AG08396 (cell line): ENCODE results near the gene CD36.
"Not testable (repeated sequence)": the region's sequence is repeated elsewhere in the genome, so short reads cannot be mapped to it uniquely, and the experiment has no call there.

Experiments used
- DNase-seq: peaks from one replicate; pipeline ENCODE4 v3.0.0; 2012; ENCODE audit warnings: low spot score, mixed read lengths

CD36 gene

DNA sequence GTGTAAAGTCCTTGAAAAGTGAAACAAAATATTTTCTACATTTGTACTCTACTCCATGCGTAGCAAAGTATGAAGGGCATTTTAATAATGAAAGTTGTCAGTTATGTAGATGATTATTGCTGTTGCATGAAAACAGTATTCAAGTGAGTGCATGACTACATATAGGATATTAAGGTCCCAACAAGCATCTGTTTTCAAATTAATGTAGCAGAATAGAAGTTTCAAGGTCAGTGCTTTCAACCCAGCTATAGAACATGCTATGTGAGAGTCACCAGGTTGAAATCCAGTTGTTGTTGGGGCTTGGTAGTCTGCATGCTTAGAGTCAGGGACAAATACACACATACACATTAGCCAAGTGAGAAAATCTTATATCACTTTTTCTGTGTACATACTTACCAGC lies 14.8 kb downstream of the CD36 start:
- no peak for DNase-seq

GRCh38 chr7:80654887-80655340 lies 16.5 kb downstream of the CD36 start:
- no peak for DNase-seq

GRCh38 chr7:80656029-80656428 lies 17.6 kb downstream of the CD36 start:
- DNase-seq: no peak

DNA sequence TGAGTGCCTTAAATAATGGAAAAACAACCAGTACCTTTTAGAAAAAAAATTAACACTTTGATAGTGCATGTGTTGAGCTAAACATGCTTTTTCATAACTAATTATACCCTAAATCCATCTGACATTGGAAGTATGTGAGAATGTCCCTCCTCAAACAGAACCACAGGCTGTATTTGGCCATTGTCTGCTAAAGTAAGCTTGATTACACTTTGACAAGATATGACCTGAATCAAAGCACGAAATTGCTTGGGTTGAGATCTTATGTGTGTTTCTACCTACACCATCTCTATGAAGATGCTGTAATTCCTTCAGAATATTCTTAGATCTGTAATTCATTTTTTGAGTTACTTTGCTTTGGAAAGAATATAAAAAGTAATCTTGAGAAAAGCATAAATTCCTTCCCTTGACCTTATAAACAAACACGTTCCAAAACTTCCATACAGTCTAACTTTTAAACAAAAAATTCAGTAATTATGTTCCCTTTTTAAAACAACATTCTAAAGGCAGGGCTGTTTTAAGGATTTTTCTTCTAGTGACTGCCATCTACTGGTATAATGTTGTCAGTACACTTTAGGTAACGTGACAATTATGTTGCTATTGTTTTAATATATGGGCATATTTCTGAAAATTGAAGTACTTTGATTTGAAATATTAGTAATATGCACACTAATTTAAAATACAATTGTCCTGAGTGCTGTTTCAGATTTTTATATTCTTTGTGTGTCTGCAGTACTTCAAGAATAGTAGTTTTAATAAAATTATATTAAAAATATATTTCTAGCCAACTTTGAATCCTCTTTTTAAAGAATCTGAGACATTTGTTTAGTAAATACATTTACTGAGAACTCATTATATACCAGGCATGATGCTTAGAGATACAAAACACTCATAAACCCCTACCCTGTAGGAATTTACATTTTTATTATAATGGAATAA lies 20.9 kb downstream of the CD36 start:
- peak; percentile 13 for DNase-seq

GRCh38 chr7:80660939-80661338 lies 22.5 kb downstream of the CD36 start:
- no peak for DNase-seq

- DNase-seq: no peak
Observed at GRCh38 chr7:80661729-80662128, 23.3 kb downstream of the CD36 start.

GRCh38 chr7:80662252-80662651 lies 23.8 kb downstream of the CD36 start:
- no peak for DNase-seq

DNA sequence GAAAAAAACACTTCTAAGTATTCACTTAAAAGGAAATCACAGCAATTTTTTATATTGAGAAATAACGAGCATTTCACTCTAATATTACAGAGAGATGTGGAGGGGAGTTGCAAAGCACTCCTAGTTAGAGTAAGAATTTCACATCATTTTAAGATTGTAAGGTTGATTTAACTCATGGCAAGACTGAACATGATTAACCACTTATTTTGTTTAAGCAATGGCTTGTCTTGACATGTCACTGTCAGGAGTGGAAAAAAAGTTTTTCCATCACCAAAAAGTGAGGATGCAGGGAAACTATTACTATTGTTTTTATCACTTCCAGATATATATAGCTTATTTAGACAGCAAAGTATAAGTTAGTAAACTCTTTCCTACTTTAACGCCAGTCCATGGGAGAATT lies 27.1 kb downstream of the CD36 start:
- no peak for DNase-seq

GRCh38 chr7:80666376-80666775 lies 27.9 kb downstream of the CD36 start:
- no peak for DNase-seq

GRCh38 chr7:80669367-80669766 lies 30.9 kb downstream of the CD36 start:
- not testable (repeated sequence) for DNase-seq

GRCh38 chr7:80671744-80672143 lies 33.3 kb downstream of the CD36 start:
- DNase-seq: no peak

GRCh38 chr7:80675090-80675489 lies 36.6 kb downstream of the CD36 start:
- no peak for DNase-seq

GRCh38 chr7:80676404-80676803 lies 38.0 kb downstream of the CD36 start:
- no peak for DNase-seq

DNA sequence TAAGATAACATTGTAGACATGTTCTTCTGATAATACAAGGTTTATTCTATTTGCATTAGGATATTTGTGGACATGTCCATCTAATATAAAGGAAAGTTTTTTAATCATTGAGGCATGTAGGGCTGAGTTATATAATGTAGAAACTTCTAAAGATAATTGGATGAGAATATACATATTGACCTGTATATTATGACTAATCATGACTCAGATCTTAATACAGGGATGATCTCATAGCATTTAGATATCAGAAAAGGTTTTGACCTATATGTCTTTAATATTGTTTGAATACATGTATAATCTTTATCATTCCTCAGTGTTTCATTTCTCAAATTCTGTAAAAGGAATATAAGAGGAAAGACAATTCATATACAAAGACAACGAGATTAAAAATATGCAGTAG lies 39.2 kb downstream of the CD36 start:
- DNase-seq: no peak

DNA sequence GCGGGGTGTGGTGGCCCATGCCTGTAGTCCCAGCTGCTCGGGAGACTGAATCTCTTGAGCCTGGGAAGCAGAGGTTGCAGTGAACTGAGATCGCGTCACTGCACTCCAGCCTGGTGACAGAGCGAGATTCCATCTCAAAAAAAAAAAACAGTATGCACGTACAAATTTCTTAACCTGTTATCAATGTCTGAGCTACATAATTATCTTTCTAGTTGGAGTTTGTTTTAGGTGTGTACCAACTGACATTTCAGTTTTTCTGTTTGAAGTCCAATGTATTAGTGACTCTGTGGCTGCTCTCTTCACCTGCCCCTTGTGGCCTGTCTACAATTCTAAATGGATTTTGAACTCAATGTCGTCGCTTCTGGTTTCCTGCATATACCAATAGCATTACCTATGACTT lies 40.3 kb downstream of the CD36 start:
- no peak for DNase-seq

DNA sequence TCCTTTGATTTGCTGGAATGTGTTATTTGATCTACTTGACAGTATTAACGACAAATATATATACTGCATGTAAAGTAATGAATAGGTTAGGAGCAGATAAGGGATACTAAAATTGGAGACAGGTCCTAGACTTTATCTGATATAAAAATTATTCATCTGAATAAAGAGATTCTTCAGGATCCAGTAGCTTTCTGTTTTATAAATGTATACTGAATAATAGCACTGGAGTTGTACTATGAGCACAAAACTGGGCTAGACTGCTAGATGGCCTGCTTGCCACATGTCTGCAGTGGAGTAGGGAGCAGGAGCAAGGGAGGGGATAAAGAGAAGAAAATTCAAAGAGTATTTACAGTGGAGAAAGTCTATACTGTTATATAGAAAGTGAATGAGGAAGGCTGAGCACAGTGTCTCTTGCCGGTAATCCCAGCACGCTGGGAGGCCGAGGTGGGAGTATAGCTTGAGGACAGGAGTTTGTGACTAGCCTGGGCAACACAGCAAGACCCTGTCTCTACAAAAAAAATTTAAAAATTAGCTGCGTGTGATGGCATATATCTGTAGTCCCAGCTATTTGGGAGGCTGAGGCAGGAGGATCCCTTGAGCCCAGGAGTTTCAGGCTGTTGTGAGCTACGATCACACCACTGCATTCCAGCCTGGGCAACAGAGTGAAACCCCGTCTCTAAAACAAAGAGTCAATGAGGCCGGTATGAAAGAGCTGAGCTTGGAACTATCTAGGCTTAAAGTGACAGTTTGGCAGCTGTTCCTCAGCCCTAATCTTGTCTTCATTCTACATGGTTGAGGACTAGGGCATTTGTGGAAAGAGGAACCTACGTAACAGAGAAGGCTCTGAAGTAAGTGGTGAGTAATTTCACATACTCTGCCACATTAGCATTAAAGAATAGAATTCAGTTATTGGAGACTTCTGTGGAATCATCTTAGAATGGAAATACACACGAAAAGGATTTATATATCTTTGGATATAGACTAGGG lies 41.8 kb downstream of the CD36 start:
- DNase-seq: no peak

DNA sequence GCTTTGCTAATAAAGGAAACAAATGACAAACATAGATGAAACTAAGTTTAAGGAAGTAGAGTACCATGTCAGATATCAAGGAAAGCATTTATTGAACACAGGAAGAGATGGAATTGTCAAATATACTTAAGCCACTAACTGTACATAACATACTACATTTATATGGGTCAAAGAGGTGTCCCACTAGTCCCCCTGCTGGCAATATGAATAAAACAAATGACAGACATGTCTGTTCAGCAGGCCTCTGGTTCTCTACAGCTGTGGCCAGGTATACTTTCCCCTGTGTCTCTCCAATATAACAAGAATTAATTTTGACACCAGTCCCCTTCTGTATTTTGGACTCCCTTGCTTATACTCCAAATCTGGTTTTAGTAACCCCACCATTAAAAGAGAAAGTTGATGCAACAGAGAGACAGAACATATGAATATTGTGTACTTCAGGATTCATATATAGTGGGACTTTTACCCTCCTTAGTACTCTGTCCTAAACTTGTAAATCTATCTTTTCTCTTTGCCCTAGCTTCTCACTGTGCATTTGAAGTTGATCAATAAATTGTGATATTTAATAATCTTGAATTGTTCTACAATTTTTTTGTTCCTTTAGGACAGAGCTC lies 42.9 kb downstream of the CD36 start:
- DNase-seq: no peak

GRCh38 chr7:80682744-80683143 lies 44.3 kb downstream of the CD36 start:
- no peak for DNase-seq

GRCh38 chr7:80686576-80686975 lies 48.1 kb downstream of the CD36 start:
- peak; percentile 18 for DNase-seq

DNA sequence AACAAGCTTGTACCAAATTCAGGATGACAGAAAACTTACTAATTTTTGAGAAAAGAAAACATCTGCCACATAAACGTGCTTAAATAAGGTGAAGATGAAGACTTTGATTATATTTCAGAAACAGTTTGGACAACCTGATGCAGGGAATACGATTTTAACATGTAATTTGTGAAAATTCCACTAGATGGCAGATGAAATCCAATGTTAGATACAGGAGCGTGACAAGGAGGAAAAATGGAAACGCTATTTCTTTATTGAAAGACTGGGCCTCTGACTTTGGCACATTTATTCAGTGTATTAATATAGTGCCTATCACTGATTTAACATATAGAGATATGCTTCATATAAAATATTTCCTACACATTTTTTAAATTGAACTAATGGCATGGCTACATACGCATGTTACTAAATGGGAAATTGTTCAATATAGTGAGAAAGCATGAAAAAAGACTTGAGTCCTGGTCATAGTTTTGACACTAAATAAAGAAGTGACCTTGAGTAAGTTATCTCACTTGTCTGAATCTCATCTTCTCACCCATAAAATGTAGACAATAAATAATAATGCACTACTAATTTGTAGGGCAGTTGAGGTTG lies 60.7 kb downstream of the CD36 start:
- peak; percentile 13 for DNase-seq

GRCh38 chr7:80699721-80700256 lies 61.3 kb downstream of the CD36 start:
- DNase-seq: peak; percentile 5

GRCh38 chr7:80703272-80703671 lies 64.8 kb downstream of the CD36 start:
- DNase-seq: no peak
